ENCODE data around the gene MOG.
"Not testable (repeated sequence)": the region's sequence is repeated elsewhere in the genome, so short reads cannot be mapped to it uniquely, and the experiment has no call there.

MOG gene

DNA sequence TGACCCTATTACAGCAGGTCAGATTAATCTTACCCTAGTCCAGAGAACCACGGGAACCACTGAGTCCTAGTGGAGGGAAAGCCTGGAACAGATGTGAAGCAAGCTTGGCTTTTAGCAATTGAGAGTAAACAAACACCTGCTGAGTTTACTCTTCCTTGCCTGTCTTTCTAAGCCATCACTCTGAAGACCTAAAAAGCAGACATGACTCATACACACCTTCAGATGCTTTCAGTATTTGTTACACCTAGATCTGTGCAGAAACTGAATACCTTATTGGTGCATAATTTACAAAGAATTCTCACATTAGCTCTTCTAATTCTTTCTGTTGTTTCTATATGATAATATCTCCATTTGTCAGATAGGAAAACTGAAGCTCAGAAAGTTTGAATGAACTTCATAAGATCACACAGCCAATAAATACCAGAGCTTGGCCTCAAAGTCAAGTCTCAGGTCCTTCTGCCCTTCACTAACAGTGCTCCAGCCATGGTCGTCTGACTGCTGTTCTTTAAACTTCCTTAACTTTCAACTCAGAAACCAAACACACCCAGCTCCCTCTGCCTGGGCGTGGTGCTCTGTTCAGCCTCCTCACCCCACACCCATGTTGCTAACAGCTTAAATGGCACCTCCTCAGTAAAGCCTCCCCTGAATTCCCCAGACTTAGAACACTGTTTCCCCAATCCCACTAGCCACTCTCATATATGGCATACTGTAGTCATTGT is 15.3 kb upstream of the MOG start:
- peak; percentile 67 for DNase-seq

DNA sequence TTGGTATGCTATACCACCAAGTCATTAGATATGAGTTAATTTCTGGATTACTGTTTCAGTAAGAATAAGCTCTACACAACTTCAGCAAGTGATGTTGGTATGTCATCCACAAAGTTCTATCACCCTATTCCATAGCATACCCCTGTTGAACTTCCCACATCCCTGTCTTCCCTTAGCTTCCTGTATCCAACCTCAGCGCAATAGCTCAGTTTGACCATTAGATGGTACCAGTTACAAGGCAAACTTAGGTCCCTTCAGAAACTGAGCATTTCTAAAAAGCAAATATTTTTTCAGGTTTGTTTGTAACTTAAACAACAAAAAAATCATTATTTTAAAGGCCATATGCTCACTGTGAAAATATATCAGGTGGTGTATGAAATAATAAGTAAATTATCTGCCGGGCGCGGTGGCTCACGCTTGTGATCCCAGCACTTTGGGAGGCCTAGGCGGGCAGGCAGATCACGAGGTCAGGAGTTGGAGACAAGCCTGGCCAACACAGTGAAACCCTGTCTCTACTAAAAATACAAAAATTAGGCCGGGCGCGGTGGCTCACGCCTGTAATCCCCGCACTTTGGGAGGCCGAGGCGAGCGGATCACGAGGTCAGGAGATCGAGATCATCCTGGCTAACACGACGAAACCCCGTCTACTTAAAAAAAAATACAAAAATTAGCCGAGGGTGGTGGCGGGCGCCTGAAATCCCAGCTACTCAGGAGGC is 8.8 kb upstream of the MOG start:
- no peak for DNase-seq

DNA sequence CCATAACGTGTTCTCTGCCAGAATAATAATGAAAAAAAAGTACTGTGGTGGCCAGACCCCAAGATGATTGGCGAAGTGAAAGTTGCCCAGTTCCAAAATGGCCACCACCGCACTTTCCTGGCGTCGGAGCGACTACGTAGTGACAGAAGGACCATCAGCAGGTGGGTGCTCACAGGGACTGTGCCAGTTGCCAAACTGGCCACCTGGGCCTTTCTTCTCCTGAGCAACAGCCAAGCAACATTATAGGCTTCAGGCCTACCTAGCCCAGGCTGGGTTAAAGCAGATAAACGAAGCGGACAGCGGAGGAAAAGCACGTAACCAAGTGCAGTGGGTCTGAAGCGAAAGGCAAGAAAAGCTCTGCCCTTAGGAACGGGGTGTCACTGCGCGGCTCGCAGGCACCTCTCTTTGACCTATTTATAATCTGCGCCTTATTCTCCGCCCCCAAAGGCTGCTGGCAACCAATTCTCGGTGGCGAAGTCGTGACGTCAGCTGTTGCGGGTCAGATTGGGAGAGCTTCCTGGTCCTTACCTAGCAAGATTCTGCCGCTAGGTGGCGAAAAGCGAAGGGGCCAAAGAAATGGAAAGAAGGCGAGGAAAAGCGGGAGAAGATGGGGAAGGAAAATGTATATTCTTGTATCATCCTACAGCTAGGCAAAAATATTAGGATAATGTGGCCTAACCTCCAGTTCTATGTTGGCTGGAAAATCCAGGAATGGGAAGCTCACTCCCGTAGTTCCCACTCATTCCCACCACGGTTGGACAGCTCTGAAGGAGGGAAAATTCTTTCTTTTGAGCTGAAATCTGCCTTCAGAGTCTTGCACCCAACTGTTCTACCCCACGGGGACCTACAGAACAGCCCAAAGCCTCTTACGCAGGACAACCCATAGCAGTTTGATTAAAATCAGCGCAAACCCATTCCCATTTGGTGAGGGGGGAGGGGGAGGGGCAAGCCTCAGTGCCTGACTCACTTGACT is 6.9 kb upstream of the MOG start:
- peak; percentile 99 for DNase-seq

DNA sequence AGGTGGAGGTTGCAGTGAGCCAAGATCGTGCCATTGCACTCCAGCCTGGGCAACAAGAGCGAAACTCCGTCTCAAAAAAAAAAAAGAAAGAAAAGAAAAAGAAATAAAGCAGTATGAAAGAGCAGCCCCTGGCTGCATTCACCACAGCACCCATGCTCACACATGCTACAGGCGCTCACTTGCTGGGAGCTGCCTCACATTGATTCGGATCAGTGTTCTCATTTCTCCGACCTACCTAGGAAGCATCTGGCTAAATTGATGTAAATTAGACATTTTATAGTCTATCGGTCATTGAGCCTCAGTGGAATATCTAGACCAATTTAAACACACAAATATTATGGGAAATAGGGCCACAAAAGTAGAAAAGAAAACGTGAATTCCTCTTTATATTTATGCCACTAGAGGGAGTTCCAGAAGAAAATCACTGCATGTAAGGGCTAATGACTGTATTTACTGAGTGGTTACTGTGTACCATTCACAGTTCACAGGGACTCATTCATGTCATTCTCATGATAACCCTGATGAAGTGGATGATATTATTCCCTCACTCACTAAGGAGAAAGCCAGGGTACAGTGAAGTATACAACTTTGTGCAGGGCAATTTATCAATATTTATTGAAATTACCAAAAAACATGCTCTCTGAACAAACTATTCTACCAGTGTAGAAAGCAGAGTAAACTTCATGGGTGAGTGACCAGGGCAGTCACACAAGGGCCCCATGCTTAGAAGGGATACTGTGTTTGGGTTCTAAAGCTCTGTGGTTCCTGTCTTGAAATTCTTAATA is 5.3 kb upstream of the MOG start:
- no peak for DNase-seq

DNA sequence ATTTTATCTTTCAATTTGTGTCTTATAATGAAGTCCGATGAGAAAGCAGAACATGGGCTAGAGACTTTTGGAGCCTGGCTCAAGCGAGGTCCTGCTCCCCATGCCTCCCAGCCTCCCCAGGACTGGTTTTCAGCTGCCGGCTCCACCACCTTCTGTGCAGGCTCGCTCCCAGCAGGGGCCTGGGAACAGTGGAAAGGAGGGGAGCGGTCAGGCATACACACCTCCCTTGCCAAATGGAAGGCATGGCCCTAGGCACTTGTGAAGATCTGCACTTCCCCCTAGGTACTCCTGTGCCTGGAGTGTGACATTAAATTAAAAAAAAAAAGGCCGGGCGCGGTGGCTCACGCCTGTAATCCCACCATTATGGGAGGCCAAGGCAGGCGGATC is 4.7 kb upstream of the MOG start:
- DNase-seq, result no peak

DNA sequence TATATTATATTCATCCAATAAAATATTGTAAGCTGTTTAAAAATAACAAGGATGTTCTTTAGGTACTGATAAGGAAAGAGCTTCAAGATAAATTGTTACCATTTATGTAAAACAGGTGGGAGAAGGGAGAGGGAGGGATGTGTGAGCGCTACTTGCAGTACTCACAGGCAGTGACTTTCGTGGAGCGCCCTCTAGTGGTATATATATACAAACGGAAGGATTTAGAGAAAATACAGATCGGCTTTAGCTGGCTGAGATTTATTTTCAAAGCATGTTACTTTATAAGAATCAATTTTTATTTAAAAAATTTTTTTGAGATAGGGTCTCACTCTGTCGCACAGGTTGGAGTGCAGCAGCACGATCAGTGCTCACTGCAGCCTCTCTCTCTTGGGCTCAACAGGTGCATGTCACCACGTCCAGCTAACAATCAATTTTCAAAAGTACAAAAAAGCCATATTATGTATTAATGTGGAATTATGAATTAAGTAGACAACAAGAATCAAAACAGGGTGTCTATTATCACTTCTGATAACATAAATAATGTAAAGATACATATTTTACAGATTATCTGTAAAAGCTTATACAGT is 3.3 kb upstream of the MOG start:
- DNase-seq, result peak; percentile 70

DNA sequence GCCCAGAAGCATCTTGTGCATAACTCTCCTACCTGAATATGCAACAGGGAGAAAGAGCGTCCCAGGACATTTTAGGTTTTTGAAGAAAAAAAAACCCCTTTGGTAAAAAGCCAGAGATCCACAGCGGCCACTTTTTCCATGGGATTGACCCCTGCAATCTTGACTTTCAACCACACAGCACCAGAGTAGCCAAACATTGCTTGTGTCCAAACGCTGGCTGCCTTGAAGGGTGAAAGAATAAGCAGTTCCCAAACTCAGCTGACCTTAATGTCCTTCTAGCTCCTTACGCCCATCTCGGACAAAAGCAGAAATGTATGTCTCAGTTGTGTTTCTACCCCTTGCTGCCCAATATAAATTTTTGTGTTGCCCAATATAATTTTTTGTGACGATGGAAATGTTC is 1.2 kb upstream of the MOG start:
- no peak for DNase-seq

DNA sequence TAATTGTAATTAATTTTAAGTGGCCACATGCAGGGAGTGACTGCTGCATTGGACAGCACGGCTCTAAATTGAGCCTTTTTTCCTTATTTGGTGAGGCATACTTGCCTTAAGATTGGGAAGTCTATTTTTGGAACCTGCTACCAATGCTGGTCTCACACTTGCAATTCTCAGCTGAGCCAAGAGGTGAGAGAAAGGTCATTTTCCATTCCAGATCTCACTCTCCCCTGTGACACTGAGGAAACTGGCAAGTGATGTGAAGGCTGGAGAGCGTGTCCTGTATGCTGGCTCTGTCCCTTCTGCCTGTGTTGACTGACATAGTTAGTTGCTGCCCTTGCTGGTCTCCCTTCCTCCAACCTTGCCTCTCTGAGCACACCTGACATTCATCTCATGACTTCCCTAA is 735 bp upstream of the MOG start:
- DNase-seq, result no peak

DNA sequence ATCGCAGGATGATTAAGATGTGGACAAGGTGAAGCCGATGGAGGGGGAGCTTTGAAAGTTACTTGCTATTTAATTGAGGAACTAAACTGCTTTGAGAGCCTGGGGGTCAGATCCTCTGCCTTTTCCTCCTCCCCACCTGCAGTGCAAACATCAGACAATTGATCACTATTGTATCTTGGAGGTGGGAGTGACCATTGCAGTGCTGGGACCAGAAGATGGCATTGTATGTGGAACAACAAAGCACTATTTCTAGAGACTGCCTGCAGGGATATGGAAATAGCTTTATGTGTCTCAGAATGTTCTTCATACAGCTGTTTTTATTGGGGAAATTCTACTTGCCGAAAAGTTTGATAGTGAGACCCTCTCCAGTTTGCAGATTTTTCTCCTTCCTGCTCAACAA is 4.2 kb downstream of the MOG start:
- no peak for DNase-seq

DNA sequence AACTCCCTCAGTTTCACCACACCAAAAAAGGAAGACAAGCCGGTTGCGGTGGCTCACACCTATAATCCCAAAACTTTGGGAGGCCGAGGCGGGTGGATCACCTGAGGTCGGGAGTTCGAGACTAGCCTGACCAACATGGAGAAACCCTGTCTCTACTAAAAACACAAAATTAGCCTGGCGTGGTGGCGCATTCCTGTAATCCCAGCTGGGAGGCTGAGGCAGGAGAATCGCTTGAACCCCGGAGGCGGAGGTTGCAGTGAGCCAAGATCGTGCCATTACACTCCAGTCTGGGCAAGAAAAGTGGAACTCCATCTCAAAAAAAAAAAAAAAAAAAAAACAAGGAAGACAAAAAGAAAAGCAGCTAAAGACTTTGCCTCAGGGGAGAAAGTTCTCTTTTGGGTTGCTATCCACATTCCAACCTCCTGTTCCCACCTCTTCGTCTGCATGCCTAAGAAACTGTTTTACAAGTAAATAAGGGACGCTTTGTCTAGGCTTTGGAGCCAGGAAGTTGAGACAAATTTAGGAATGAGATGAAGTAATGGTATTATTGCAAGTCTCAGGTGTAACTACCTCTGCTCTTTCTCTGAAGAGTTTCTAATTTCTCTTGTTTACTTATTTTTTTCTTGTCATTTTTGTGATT is 4.7 kb downstream of the MOG start:
- not testable (repeated sequence) for DNase-seq

DNA sequence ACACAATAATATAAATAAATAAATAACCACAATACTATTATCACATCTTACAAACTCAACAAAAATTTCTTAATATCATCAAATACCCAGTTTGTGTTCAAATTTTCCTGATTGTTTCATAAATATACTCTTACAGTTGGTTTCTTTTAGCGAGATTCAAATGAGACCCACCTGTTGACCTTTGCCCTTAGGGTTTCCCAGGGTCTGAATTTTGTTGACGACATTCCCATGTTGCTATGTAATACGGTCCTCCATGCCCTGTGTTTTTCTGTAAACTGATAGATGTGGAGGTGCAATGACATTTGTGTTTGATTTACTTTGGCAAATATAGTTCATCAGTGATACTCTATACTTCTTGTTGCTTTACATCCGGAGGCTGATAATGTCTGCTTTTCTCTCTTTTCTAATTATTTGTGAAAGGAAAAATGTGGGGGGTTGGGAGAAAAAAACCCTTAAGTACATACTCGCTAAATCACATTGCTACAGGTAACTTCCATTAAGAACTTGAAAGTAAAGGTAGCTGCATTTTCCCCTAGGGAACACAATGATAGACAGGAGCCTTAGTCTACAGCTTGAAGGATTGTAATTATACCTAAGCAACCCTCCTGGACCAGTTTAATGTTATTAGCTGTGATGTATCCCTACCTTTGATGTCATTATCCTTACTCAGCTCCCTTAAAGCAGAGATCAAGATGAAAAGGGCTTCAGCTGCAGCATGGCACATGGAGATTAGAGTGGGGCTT is 6.6 kb downstream of the MOG start:
- DNase-seq, result no peak

DNA sequence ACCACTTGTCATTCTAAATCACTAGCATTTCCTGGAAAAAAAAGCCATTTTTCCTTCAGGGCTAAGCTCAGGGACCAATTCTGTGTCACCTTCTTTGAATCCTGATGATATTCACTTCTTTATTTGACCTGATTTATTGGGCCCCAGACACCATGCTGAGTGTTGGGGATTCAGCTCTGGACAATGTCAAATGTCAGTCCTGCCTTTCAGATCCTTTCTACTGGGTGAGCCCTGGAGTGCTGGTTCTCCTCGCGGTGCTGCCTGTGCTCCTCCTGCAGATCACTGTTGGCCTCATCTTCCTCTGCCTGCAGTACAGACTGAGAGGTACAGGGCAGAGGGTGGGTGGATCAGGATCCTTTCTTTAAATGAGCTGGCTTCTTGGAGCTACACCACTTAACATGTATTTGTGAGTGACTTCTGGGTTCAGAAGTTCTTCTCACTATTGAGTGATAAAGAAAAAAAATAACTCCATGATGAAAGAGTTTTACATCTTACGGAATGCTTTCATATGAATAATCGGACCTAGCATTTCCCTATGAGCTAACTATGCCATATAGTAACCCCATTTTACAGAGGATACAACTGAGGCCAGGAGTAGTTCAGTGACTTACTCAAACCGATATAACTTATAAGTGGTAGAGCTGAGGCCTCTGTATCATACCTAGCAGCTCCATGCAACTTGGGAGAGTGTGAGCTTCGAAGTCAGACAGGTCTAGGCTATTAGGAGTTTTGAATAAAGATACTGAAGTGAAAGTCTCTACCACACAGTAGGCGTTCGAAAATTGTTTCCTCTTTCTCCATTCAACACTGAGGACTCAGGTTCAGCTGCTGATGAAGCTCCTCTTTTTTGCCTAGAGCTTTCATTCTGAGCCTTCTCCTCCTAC is 9.3 kb downstream of the MOG start:
- no peak for DNase-seq

DNA sequence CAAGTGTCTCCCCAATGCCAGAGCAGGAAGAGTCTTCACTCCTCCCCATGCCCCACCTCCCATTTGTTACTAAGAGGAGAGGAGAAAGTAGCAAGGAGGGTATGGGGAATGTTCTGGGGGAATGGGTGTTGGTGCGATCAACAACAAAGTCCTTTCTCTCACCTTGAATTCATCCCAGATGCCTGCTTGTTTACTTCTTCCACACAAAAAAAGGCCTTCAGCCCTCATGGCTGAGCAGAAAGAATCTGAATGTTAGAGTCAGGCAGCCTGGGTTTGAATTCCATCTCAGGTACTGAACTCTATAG is 9.9 kb downstream of the MOG start:
- no peak for DNase-seq

DNA sequence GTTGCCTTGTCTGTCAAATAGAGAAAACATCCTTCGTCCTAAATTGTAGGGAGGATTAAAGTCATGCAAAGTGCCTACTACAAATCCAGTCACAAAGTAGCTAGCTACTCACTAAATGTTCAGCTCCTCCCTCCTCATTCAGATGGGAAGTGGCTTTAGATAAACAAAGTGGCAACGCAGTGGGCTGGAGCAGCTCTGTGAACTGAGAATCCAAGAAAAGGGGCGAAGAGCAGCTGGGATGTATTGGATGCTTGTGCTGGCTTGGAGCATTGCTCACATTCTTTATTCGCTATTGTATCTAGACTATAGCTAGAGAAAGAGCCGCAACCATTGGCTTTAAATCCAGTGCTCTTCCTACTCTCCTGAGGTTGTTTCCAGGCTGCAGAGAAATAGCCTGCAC is 10.3 kb downstream of the MOG start:
- DNase-seq, result no peak

DNA sequence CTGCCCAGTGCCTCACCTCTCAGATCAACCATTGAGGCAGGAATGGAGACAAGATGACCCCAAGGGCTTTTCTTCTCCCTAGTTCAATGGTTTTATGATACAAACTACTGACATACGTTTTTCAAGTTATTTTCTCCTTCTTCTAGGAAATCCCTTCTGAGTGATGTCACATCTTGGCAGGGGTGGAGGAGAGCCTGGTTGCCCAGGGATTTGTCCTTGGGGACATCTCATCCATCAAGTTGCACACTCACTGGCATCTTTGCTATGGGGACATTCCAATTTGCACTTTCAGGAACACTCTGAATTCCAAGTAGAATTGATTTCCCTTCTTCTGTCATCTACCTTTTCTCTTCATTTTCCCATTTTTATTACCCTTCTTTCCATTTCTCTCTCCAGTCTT is 14.1 kb downstream of the MOG start:
- DNase-seq, result no peak

DNA sequence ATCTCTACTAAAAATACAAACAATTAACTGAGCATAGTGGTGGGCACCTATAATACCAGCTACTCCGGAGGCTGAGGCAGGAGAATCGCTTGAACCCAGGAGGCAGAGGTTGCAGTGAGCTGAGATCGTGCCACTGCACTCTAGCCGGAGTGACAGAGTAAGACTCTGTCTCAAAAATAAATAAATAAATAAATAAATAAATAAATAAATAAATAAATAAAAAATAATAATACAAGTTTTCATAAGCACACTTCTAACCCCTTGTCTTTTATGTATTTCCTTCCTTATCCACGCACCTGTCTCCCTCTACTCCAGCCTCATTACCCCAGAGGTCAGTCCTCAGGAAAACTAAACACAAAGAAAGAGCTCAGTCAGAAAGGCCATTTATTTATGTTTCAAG is 15.2 kb downstream of the MOG start:
- DNase-seq, result not testable (repeated sequence)

DNA sequence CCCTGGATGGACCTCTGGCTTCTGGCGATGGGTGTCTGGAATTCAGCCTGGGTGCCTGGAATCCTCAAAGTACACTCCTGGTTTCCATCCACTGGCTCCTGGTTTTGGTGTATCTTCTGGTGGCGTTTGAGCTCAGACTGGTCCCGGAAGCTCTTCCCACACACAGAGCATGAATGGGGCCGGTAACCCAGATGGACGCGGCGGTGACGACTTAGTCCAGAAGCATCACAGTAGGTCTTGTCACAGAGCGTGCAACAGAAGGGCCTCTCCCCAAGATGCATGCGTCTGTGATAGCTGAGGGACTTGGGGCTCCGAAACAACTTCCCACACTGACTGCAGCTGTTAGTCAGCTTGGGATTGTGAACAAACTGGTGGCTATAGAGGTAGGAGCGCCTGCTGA is 16.3 kb downstream of the MOG start:
- DNase-seq, result no peak

DNA sequence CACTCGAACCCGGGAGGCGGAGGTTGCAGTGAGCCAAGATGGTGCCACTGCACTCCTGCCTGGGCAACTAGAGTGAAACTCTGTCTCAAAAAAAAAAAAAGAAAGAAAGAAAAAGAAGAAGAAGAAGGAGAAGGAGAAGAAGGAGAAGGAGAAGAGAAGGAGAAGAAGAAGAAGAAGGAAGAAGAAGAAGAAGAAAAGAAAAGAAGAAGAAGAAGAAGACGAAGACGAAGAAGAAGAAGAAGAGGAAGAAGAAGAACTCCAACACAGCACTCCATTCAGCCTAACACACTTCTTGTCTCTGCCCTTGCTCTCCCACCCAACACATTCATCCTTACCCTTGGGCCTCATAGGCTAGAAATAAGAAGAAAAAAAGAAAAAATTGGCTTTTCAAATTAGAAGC is 17.1 kb downstream of the MOG start:
- no peak for DNase-seq

DNA sequence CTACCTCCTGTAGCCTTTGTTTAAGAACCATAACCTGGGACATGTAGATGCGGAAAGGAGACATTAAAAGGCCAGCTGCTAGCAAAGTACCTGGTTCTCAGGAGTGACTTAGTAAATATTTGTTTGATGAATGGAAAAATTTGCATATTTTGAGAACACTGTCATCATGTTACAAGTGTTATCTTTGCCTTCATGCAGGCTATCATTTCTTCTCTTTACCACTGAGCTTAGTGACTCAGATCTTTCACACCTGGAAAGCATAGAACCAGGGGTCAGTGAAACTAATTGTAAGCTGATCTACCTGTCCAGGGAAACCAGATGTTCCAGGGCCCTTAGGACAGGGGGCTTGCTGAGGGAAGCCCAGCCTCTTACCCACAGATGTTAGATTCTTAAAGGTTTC is 18.7 kb downstream of the MOG start:
- DNase-seq, result no peak

DNA sequence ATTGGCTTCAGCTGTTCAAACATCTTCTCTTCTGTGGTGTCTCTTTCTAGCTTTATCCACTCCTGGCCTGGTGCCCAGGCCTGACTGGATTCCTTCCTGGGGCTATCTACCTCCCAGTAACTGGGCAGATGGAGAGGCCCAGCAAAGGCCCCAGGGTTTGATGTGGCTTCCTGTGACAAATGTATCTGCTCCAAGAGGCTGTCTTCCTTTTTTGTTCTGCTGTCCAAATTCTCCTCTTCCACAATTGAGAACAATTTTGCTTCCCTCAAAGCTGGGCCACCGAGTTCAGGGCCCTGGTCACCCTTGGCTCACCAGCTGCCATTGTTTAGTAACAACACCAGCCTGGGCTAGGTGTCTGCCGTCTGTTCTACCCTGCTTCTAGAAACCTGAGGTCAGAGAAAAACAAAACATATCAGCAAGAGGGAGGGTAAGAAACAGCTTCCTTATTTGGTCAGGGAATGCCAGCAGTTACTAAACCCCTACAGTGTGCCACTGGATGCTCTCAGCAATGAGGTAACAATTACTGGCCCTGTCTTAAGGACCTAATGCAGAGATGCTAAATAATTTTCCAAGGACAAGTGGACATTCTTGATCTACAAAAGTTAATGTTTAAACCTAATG is 20.2 kb downstream of the MOG start:
- no peak for DNase-seq
